Ishikawa (cell line): Measurements from ENCODE around the gene CREBRF.

Experiments
- CEBPB ChIP-seq: IDR thresholded peaks from 2 replicates; pipeline ENCODE4 v1.6.1; 2012
- EGR1 ChIP-seq: IDR thresholded peaks from 2 replicates; pipeline ENCODE4 v1.6.1; 2012
- TAF1 ChIP-seq: IDR thresholded peaks from 2 replicates; pipeline ENCODE4 v1.6.1; 2012; ENCODE audit warnings: low read depth, mild to moderate bottlenecking
- YY1 ChIP-seq: IDR thresholded peaks from 2 replicates; pipeline ENCODE4 v1.6.1; 2012; ENCODE audit warnings: low read depth
- TF ChIP-seq, protein P1 (sequence below): IDR thresholded peaks from 2 replicates; pipeline ENCODE4 v1.6.1; 2012

DNA sequence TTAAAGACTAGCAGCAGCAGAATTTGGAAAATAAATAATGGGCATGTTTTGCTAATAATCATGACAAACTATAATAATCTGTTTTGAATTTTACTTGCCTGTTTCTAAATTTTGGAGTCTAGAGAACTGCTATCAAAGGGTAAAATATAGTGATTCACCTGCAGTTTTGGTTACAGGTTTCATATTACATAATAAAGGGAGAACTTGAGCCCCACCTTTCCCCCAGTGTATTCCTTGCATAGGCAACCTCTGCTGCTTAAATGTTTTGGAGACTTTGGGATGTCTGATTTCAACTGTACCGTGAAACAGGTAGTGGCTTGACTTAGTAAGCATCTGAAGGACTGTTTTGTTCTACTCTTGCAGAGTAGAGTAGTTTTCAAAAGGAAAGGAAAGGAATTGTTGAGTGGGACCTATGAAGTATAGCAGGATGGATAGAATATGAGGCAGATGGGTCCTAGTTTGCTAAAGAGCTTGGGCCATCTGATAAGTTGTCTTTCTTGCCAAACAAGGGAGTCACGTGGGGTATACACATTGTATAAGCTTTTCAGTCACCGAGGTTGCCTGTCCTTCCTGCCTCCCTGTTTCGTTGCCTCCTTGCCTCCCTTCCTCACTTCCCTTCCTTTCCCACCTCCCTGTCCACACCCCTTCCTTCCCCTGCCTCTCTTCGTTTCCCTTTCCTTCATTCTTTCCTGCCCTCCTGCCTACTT lies 19.1 kb downstream of the CREBRF start:
- no peak for TF ChIP-seq EGR1
- TF ChIP-seq TAF1: no peak
- no peak for TF ChIP-seq CEBPB
- TF ChIP-seq YY1: no peak
- TF ChIP-seq, protein P1, sequence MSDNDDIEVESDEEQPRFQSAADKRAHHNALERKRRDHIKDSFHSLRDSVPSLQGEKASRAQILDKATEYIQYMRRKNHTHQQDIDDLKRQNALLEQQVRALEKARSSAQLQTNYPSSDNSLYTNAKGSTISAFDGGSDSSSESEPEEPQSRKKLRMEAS: no peak
